ENCODE measurements around the gene UBAC1. TPM values are rescaled to one million over a fixed set of nuclear protein-coding genes. Genes with fewer than 3 reads are reported as not detected.

The UBAC1 gene
- 10 to 100 TPM; 54.9 to 66.5 TPM for total RNA-seq

GRCh38 chr9:135961277-135961715, at the start of gene UBAC1:
Gene UBAC1, minus strand, starts transcription at chr9:135961373. Its CDS starts 211 bp downstream, at chr9:135961162.
- Histone ChIP-seq H3K9ac (ENCODE audit: low read depth in 2 of 2, low read length in 2 of 2) (peak within 1 kb of the TSS; percentile 71 to 76), H3K36me3 (no peaks in the 10 kb centered on the region), H3K4me3 (peak within 1 kb of the TSS; percentile 84), H3K27me3 (no peaks in the 10 kb centered on the region), H3K4me1 (peaks cover 9% of the 10 kb centered on the region), H3K9me3 (no peaks in the 10 kb centered on the region), H3K27ac (peak within 1 kb of the TSS; percentile 75)
- TF ChIP-seq CTCF (IDR thresholded peaks at IDR 0.05), result peak; percentile 24
- intact Hi-C loops (cut with DNase I), result no loop called here
- DNase-seq, result peak; percentile 93

- Histone ChIP-seq H3K36me3 (no peaks in the 10 kb centered on the region), H3K9ac (ENCODE audit: low read depth in 2 of 2, low read length in 2 of 2) (no peak overlapping the region), H3K4me3 (no peak overlapping the region), H3K4me1 (no peaks in the 10 kb centered on the region), H3K27ac (no peak overlapping the region), H3K27me3 (no peaks in the 10 kb centered on the region), H3K9me3 (no peaks in the 10 kb centered on the region)
- intact Hi-C loops (cut with DNase I), result no loop called here
- no peak for TF ChIP-seq CTCF (IDR thresholded peaks at IDR 0.05)
- no peak for DNase-seq
Observed at GRCh38 chr9:136010615-136011361, 49.6 kb upstream of the UBAC1 start.

GRCh38 chr9:136010176-136010575, 49.0 kb upstream of the UBAC1 start:
- H3K9ac ChIP-seq (ENCODE audit: low read depth in 2 of 2, low read length in 2 of 2), result no peak overlapping the region
- no peaks in the 10 kb centered on the region for H3K4me1 ChIP-seq
- no peaks in the 10 kb centered on the region for H3K27me3 ChIP-seq
- intact Hi-C loops (cut with DNase I), result no loop called here
- H3K36me3 ChIP-seq, result no peaks in the 10 kb centered on the region
- H3K27ac ChIP-seq, result no peak overlapping the region
- TF ChIP-seq CTCF (IDR thresholded peaks at IDR 0.05), result no peak
- no peaks in the 10 kb centered on the region for H3K9me3 ChIP-seq
- DNase-seq, result no peak
- H3K4me3 ChIP-seq, result no peak overlapping the region

GRCh38 chr9:136009516-136009915, 48.3 kb upstream of the UBAC1 start:
- intact Hi-C loops (cut with DNase I), result no loop called here

GRCh38 chr9:136008693-136008997, 47.5 kb upstream of the UBAC1 start:
- no peak overlapping the region for H3K27ac ChIP-seq
- H3K9me3 ChIP-seq, result no peaks in the 10 kb centered on the region
- no peaks in the 10 kb centered on the region for H3K4me1 ChIP-seq
- intact Hi-C loops (cut with DNase I), result no loop called here
- TF ChIP-seq CTCF (IDR thresholded peaks at IDR 0.05), result no peak
- no peak overlapping the region for H3K4me3 ChIP-seq
- H3K36me3 ChIP-seq, result no peaks in the 10 kb centered on the region
- no peak for DNase-seq
- H3K9ac ChIP-seq (ENCODE audit: low read depth in 2 of 2, low read length in 2 of 2), result no peak overlapping the region
- H3K27me3 ChIP-seq, result no peaks in the 10 kb centered on the region

More at GRCh38 chr9:136009516-136009915, 48.3 kb upstream of the UBAC1 start:
- H3K36me3 ChIP-seq, result no peaks in the 10 kb centered on the region
- TF ChIP-seq CTCF (IDR thresholded peaks at IDR 0.05), result no peak
- H3K27ac ChIP-seq, result no peak overlapping the region
- H3K9ac ChIP-seq (ENCODE audit: low read depth in 2 of 2, low read length in 2 of 2), result no peak overlapping the region
- no peaks in the 10 kb centered on the region for H3K9me3 ChIP-seq
- no peaks in the 10 kb centered on the region for H3K27me3 ChIP-seq
- no peak for DNase-seq
- H3K4me1 ChIP-seq, result no peaks in the 10 kb centered on the region
- H3K4me3 ChIP-seq, result no peak overlapping the region

Measured in colonic mucosa (tissue), 4 donors.